ENCODE measurements around the gene MICAL2. TPM values are rescaled to one million over a fixed set of nuclear protein-coding genes. Genes with fewer than 3 reads are reported as not detected.
A peak's percentile ranks its signal among the peaks of the same experiment; 100 is the strongest.

The MICAL2 gene
- total RNA-seq, 1 experiment from 2014 or later: 173 TPM

DNA sequence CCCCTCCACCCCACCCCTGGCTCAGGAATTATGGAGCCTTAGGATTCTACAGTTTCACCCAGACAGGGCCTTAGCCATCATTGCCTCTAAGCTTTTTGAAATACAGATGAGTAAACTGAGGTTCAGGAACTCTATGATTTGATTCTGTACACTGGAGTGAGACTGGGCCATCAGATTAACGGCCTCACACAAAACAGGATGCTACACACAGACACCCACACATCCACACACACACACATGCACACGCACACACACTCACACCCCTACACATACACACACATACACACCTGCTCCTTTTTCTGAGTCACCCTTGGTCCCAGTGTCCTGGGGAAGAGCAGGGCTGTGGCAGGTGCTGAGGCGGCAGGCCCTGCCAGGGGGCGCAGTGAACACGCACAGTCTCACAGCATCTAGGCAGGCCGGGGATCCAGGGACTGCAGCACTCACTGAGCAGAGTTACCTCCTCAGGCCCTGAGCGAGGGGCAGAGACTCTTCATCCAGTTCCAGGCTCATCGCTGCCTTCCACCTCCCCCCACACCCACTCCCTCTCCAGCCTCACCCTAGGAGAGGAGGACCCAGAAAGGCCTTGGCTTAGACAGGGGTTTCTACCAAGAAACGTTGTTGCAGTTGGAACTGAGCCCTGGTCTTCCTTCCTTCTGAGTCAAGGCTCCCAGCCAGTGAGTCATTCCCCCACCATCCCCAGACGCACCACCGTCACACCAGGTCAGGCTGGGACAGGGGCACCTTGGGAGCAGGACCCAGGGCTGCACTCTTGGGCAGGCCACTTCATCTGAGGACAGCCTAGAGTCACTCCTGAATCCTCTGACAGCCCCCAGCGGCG, 177.2 kb downstream of the MICAL2 start:
- DNase-seq (ENCODE audit: low read depth): peak; percentile 98

DNA sequence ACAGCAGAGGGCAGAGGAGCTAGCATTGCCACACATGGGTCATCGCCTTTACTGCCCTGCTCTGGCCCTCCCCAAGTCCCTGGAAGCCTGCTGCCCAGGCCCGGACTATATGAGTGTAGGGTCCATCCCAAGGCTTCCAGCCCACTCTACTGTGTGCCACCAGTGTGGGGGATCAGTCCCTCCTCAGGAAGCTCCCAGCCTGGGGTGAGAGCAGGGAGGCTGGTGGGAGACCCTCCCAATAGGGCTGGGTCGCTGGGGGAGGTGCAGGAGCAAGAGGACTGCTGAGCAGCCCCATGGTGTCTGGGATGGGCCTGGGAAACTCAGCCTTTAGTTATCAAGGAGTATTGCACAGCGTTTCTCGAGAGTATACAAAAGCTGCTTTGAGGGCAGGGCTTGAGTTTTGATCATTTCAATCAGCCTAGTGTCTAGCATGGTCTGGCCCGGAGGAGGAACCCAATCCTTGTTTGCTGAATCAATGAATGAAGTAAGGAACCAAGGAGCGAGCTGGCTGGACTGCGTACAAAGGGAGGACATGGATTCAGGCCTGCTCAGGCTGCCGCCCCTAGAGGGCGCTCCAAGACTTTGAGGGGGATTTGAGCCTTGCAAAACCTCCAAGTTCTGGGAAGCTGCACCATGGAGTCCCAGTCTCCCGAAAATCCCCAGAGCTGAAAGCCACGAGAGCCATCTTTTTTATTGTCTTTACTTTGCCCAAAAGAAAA, 178.0 kb downstream of the MICAL2 start:
- peak; percentile 93 for DNase-seq (ENCODE audit: low read depth)

DNA sequence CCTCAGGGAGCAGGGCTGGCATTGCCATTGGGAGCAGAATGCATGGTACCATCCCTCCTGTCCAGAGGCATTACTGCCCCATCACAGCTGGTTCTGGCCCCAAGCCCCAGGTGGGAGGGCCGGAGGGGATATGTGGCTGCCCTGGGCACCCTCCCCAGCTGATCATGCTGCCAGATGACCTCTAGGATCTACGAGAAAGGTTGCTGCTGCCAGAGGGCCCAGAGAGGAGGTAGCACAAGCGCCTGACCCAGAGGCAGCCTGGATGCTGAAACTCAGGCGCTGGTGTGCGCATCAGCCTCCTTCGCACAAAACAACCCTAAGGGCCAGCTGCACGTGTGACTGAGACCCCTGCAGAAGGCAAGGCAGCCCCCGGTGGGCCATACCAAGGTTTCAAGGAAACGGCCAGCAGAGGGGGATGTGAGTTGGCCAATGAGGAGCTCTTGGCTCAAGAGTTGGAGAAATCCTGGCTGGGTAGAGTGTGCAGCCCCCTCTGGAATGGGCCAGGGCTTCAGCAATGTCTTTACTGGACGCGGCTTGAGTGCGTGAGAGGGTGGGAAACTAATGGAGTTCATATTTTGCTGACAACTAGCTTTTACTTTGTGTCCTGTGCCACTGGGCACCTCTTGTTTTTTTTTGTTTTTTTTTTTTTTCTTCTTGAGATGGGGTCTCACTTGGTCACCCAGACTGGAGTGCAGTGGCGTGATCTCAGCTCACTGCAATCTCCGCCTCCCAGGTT, 178.7 kb downstream of the MICAL2 start:
- DNase-seq (ENCODE audit: low read depth): no peak

DNA sequence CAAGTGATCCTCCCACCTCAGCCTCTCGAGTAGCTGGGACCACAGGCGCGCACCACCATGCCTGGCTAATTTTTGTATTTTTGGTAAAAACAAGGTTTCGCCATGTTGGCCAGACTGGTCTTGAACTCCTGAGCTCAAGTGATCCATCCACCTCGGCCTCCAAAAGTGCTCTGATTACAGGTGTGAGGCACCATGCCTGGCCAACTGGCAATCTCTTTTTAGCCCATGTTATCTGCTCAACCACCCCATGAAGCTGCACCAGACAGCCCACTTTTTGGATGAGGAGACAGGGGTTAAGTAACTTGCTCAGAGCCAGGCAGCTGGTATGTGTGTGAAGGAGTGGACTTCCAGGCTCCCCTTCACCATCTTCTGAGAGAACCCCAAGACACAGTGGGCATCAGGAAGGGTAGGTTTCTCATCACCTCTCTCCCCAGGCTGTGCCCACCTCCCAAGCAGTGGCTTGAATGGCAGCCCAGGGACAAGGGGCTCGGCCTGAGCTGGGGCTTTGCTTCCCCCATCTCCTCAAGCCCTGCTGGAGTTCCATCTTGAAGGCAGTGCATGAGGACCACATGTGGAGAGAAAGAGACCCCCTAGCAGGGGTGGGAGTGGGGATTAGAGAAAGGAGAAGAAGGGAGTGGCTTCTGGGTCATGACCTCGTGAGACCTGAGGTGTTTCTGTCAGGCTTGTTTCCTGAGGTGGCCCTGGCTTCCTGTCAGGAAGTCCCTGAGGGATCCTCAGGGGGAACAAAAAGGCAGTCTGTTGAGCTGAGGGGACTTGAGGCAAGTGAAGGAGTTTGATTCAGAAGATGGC, 179.5 kb downstream of the MICAL2 start:
- no peak for DNase-seq (ENCODE audit: low read depth)

DNA sequence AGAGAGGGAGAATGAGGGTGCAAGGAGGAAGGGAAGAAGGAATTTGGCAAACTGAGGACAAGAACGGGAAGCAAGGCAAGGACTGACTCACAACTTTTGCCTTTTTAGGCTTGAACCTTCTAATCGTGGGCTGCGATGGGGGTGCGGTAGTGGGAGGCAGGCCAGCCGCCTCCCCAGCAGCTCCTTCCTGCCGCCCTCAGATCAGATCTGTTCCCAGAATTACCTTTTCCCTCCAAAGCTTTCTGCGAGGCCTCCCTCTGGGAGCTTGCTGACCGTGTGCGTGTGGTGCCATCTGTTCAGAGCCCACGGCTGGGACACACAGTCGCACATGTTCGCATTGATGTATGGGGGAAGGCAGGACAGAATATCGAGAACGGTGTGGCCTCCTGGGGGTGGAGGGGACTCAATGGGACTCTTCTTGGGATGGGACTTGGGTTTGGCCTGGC, 180.1 kb downstream of the MICAL2 start:
- no peak for DNase-seq (ENCODE audit: low read depth)

DNA sequence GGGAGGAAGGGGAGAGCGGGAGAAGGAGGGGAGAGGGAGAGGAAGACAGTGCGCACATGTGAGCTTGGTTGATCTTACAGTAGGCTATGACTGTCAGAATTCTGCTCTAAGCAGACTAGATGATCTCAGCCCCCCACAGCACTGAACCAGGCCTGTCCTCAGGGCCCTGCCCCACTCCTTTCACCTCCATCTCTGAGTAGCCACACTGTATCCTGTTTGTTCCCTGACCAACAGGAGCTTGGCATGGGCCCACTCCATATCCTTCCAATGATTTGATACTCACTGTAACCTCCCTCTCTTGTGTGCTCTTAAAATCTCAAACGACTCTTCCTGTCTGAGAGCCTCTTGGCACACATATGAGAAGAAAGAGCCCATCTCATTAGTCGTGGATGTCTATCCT, 180.9 kb downstream of the MICAL2 start:
- no peak for DNase-seq (ENCODE audit: low read depth)

DNA sequence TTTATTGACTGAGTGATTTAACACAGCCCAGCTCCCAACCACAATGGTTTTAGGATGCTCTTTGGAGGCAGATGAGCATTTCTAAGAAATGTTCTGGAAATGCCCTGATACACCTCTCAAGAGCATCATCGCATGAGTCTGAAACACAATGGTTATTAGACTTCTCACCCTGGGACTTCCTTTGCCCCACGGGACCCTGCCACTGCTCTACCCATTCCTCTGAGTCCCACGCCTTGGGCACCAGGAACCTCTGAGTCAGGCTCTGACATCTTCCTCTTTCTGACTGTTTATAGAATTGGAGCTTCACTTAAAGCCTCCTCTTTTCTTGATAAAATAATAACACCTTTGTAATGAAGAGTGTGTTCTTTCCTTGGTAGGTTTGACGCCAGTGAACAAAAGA, 181.4 kb downstream of the MICAL2 start:
- DNase-seq (ENCODE audit: low read depth): no peak

DNA sequence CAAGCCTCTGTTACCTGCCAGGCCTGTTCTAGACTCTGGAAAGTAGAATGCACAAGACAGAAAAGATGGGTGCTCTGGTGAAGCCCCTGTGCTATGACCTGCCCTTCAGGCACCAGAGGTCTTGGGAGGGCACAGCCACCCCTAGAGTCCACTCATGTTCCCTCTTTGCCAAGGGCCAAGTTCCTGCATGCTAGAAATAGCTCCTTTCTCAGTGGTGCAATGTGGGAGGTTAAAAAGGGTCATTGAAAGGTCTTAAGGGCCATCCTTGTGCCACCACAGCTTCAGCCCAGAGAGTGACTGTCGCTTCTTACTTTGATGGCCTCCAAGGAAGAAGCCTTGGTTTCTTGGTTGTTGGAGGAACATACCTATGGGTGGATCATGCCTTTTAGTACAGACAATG, 182.4 kb downstream of the MICAL2 start:
- no peak for DNase-seq (ENCODE audit: low read depth)

DNA sequence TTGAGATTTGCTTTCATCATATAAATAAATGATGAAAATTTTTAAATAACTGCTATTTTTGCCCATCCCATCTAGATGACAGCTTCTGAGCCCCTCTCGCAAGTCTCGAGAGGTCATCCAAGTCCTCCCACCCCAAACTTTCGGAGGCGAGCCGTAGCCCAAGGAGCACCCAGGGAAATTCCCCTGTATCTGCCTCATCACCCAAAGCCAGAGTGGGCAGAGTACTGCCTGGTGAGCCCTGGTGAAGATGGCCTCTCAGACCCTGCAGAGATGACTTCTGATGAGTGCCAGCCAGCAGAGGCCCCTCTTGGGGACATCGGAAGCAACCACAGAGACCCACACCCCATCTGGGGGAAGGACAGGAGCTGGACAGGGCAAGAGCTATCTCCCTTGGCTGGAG, 183.1 kb downstream of the MICAL2 start:
- DNase-seq (ENCODE audit: low read depth): no peak

DNA sequence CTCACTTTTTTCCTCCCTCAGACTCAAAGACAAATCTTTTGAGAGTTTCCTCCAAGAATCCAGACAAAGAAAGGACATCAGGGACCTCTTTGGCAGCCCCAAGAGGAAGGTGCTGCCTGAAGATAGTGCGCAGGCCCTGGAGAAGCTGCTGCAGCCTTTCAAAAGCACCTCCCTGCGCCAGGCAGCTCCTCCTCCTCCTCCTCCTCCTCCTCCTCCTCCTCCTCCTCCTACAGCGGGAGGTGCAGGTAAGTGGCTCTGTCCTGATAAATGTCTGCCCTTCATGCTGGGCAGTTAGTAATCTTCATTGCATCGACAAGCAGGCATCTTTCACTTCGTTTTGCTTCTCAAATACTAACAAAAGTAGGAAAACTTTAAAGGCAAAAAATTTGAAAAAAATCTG, 184.2 kb downstream of the MICAL2 start:
- DNase-seq (ENCODE audit: low read depth): no peak

DNA sequence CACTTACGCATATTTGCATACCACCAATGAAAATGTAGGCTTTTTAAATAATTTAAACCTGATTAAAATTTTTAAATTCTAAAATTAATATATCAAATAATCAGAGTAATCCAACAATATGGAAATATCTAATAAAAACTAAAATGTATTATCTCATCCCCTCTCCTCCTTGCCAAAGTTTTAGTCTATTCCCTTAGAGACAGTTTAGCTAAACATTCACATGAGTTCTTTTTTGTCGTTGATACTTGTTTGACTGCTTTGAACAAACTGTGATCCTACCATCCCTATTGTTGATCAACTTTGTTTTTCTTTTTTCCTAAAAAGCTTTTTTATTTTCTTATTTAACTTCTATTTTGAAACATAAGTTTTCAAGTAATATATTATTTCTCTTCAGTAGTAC, 185.6 kb downstream of the MICAL2 start:
- no peak for DNase-seq (ENCODE audit: low read depth)

DNA sequence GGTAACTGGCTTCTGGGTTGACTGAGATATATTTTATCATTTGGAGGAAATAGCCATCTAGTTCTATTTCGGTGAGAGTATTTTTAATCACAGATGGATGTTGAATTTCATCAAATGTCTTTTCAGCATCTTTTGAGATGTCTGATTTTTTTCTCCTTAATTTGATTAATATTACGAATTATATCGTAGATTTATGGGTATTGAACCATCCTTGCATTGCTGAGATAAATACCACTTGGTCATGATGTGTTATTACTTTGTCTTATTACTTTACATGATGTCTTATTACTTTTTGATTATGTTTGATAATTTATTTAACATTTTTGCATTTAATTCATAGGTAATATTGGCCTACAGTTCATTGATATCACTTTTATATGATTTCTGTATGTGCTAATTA, 188.2 kb downstream of the MICAL2 start:
- DNase-seq (ENCODE audit: low read depth): no peak

DNA sequence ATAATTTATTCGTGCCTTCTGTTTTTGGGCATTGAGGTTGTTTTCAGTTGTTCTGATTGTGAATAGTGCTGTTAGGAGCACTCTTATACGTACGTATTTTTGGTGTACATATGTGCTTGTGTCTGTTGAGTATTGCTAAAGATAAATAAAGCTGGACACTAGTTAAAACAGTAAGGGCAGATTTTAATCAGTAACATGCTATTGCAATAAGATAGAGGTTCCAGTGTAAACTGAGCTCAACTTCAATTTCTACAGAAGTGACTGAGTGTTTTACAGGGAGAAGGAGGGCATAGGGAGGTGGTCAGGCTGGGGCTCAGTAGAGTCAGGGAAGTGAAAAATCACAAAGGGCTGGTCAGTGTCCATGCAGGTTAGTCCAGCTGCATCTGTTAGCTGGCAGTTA, 191.0 kb downstream of the MICAL2 start:
- no peak for DNase-seq (ENCODE audit: low read depth)

DNA sequence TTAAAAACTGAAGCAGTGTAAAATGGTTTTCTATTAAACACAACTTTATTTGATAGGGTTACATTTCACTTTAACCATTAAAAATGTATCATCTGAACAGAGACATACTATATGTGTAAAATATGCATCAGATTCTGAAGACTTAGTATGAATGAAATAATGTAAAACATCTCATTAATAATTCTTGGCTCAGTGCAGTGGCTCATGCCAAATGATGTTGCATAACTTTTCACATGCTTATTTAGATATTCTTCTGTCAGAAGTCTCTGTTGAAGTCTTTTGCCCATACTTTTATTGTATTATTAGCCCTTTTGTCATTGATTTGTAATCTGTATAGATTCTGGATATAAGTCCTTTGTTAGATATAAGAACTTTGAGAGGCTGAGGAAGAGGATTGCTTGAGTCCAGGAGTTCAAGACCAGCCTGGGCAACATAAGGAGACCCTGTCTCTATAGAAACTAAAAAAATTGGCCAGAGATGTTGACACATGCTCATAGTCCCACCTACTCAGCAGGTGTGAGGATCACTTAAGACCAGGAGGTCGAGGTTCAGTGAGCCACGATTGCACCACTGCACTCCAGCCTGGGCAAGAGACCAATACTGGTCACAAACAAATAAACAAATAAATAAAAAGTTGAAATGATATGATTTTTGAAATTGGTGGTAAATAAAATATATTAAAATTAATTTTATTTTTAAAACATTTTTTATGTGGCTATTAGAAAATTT, 193.2 kb downstream of the MICAL2 start:
- no peak for DNase-seq (ENCODE audit: low read depth)

DNA sequence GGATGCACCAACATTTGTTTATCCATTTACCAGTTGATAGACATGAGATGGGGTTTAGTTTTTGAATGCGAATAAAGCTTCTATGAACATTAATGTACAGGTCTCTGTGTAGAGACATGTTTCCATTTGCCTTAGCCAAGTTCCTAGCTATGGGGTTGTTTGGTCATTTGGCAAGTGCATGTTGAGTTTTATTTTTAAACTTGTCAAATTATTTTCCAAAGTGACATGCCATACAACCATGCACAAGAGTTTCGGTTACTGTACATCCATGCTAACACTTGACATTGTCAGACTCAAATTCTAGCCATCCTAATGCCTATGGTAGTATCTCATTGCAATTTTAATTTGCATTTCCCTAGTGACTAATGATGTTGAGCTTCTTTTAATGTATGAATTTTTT, 196.4 kb downstream of the MICAL2 start:
- DNase-seq (ENCODE audit: low read depth): no peak

DNA sequence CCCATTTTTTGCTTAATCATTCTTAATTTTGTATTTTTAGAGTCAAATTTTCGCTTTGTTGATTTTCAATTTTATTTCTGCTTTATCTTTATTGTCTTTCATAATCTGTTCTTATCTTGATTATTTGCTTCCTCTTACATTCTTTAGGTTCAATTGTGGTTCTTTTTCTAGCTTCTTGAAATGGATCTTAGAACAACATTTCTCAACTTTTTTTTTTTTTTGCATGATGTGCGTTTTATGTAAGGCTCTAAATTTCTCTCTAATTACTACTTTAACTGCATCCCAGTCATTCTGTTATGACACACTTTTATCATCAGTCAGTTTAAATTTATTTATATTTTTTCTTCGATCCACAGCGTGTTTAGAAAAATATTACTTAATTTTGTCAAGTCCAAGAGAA, 201.7 kb downstream of the MICAL2 start:
- no peak for DNase-seq (ENCODE audit: low read depth)

Other genes starting within 250 kb of the MICAL2 start
- gene DKK3, start 102.0 kb upstream of the MICAL2 start, total RNA-seq (2014; rRNA removed; shearing (Covaris generic)): 967 and 1,045 TPM in 2 replicates